ENCODE results near the gene ADGRB3.

GRCh38 chr6:68738039-68738438 is 103.0 kb downstream of the ADGRB3 start:
- TF ChIP-seq CTCF (IDR thresholded peaks at IDR 0.05), result no peak
- no peak for TF ChIP-seq POLR2A (IDR thresholded peaks at IDR 0.05)
